Measurements from ENCODE around the gene CEP85L.

The CEP85L gene

GRCh38 chr6:118579786-118580185, 71.6 kb downstream of the CEP85L start:
- DNase-seq (ENCODE audit: low read depth in 2 of 2): no peak

DNA sequence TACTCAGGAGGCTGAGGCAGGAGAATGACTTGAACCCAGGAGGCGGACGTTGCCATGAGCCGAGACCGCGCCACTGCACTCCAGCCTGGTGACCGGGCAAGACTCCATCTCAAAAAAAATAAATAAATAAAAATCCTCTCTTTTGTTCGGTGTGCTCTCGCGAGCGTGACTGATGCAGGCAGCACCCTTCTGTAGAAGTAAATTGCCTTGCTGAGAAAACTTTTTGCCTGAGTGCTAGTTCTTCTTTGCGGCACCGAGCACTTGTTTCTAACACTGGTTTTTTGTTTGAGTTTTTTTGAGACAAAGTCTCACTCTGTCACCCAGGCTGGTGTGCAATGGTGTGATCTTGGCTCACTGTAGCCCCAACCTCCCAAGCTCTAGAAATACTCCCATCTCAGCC, 72.8 kb downstream of the CEP85L start:
- DNase-seq (ENCODE audit: low read depth in 2 of 2): no peak

DNA sequence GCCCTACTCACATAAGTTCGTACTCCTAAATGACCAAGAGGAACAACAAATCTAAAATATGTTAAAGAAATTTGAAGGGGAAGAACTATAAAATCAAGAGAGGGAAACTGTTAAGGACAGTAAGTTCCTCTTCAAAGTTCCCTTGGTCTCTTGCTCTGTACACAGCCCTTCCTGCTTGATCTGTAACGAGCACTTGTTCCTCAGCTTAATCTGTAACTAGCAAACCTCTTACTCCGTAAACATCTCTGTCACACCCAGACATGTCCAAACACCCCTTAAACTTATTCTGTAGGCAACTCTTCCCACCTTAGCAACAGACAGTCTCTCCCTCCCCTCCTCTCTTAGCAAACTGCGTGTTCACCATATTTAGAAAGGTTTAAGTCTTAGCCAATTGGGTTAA, 73.4 kb downstream of the CEP85L start:
- DNase-seq (ENCODE audit: low read depth in 2 of 2): no peak

- DNase-seq (ENCODE audit: low read depth in 2 of 2): no peak
These were observed 77.1 kb downstream of the CEP85L start for GRCh38 chr6:118574051-118574865.

DNA sequence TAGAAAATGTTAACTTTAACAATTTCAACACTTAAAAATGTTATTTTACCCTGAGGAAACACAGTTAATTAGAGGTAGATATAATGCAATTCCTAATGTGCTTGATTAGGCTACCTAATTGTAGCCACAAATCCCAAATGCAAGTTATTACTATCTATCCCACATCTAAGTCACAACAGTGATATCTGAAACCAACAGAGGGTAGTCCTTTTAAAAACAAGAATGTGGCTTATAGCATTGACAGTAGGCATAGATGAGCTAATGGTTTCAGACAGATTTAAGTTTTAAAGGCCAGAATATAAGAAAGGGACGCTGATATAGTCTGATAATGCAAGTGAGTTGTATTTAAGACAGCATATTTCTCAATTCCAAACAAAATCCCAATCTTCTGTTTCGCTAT, 80.3 kb downstream of the CEP85L start:
- no peak for DNase-seq (ENCODE audit: low read depth in 2 of 2)

GRCh38 chr6:118569498-118569897, 81.9 kb downstream of the CEP85L start:
- no peak for DNase-seq (ENCODE audit: low read depth in 2 of 2)

GRCh38 chr6:118567974-118568373, 83.4 kb downstream of the CEP85L start:
- no peak for DNase-seq (ENCODE audit: low read depth in 2 of 2)

- no peak for DNase-seq (ENCODE audit: low read depth in 2 of 2)
These were observed 86.0 kb downstream of the CEP85L start for GRCh38 chr6:118565311-118565960.

- DNase-seq (ENCODE audit: low read depth in 2 of 2): no peak
These were observed 88.4 kb downstream of the CEP85L start for GRCh38 chr6:118562959-118563358.

DNA sequence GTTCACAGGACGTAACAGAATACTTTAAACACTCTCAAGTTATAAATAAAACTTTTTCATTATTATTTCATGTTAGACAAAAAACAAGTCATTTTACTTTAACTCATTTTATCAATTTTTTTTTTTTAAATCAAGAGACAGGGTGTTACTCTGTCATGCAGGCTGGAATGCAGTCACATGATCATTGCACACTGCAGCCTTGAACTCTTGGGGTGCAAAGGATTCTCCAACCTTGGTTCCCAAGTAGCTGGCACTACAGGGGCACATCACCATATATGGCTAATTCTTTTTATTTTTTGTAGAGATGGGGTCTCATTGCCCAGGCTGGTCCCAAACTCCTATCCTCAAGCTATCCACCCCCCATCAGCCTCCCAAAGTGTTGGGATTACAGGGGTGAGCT, 89.1 kb downstream of the CEP85L start:
- DNase-seq (ENCODE audit: low read depth in 2 of 2): no peak

DNA sequence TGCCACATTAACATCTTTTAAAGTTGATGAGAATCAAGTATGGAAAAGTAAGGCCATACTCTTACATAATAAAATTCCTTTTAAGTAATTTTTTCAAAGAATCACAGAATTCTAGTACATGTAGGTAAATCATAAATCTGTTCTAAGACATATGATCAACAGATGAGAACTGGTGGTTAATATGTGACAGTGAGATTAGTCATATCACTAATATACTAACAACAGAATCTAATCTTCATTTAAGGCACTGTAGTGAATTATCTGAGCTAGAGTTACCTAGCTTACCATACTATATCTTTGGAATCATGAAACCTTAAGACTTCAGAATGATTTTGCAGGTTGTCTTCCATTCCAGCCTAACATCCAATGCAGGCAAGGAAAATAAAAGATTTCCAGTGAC, 91.7 kb downstream of the CEP85L start:
- no peak for DNase-seq (ENCODE audit: low read depth in 2 of 2)

DNA sequence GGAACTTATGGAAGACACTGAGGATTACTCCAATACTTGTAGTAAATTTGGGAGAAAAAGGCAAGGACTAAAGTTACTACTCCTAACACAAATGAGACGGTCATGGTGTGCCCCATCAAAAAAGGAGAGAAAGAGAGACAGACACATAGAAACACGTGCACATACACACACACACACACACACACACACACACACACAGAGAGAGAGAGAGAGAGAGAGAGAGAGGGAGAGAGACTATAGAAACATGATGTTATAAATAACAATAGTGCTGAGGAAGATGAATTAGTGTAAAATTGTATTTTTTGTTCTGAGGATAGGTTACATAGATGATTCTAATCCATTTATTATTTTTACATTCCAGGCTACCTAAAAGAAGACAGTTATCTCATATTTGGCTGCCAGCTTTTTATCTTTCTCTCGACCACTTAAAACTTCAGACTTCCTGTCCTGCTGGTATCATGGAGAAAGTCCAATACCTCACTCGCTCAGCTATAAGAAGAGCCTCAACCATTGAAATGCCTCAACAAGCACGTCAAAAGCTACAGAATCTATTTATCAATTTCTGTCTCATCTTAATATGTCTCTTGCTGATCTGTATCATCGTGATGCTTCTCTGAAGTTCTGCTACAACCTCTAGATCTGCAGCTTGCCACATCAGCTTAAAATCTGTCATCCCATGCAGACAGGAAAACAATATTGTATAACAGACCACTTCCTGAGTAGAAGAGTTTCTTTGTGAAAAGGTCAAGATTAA, 92.8 kb downstream of the CEP85L start:
- DNase-seq (ENCODE audit: low read depth in 2 of 2): no peak

- no peak for DNase-seq (ENCODE audit: low read depth in 2 of 2)
These were observed 96.7 kb downstream of the CEP85L start for GRCh38 chr6:118554698-118555097.

DNA sequence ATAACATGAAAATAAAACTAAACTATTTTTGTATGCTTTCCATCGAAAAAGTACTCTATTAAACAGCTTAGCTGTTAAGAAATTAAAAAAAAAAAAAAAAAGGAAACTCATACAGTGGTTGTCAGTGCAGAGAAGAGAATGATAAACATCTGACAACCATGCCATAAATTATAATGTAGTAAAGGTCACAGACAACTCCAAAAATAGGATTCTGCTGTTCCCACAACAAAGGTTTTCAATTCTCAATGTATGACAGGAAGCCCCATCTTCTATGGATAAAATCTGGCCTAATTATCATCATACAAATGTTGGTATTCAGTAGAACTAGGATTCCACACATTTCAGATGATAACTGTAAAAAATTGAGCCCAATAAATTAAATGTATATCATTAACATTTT, 98.3 kb downstream of the CEP85L start:
- DNase-seq (ENCODE audit: low read depth in 2 of 2): no peak

DNA sequence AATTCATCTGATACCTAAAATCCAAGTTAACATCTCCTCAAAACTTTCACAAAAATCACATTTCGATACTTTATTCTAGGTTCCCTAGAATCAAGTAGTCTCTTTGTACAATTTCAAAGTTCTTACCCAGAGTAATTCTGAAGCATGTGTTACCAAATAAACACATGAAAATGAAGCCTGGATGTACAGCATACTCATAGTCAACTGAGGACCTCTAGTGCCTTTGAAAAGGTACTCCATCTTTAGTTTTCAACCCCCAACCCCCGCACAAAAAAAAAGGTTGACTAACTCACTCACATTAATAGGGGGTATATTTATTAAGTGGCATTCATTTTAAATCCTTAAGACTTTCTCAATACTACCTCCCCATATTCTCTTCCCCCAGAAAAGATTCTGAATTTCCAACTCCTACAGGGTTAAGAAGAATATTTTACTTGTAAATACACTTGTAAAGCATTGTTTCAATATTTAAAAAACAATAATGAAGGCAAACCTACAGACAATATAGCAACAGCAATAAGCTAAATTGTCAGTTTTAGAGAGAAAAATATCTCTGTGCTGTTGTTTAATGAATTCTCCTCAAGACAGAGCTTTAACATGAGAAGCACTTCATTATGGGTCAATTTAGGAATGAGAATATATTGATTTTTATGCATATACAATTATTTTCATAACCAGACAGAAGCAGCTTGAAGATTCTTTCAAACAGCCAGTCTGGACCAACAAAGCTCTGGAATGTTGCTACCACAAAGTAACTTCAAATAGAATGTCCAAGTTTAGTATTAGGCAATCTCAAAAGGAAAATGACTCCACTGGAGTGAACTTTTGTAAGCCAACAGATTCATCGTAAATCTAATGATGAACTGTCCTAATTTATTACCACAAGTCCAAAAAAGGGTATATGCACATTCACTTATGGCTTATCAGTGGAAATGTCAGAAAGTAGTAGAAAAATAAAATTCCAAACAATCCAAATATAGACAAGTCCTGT, 100.0 kb downstream of the CEP85L start:
- peak; percentile 33 to 47 for DNase-seq (ENCODE audit: low read depth in 2 of 2)

- DNase-seq (ENCODE audit: low read depth in 2 of 2): no peak
These were observed 102.8 kb downstream of the CEP85L start for GRCh38 chr6:118548613-118549012.

- no peak for DNase-seq (ENCODE audit: low read depth in 2 of 2)
These were observed 103.3 kb downstream of the CEP85L start, which contains the start of gene PLN for GRCh38 chr6:118548136-118548535. Gene PLN, plus strand, starts transcription at chr6:118548296. Its CDS starts 10,626 bp downstream, at chr6:118558922.

DNA sequence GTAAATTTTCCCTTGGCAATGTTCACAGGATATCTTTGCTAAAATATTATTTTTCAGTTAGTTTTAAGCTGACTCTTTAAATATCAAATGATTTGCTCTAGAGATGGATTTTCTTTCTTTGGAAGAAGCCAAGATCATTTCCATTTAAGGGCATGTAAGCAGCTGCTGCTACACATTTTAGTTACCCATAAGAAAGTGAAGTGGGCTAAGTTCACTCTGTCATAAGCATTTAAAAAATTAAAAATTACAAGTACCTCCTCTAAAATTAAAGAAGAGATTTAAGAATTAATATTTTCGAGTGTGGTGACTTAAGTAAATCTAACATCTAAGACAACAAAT, 104.5 kb downstream of the CEP85L start:
- no peak for DNase-seq (ENCODE audit: low read depth in 2 of 2)

GRCh38 chr6:118546164-118546879, 105.1 kb downstream of the CEP85L start:
- DNase-seq (ENCODE audit: low read depth in 2 of 2): no peak

DNA sequence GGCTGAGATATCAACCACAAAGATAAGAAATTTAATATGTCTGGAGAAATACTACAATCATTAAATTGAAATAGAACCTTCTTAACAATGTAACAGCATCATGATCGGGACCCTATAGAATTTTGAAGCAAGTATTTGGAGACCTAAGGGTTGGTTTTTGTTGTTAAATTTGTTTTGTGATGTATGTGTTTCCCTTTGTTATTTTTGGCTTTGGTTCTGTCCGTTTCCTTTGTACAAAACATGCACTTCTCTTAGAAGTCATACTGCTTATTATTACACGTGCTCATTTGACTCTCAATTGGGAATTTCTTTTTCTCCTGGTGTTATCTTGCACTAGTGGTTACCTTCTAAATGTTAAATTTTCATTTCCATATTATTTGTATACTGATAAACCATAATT, 107.3 kb downstream of the CEP85L start:
- no peak for DNase-seq (ENCODE audit: low read depth in 2 of 2)
